SK-N-SH treated with all-trans-retinoic acid at 6 μM for 48 hours (cell line): ENCODE measurements around the gene POLR1E.

Experiments used
- ATAC-seq: fragments of 200-7000 bp; cut with Tn5 transposase; 3 replicates; pipeline ENCODE4 v1.9.1; 2020; ENCODE audit warnings: mild to moderate bottlenecking, moderate library complexity
- CSDC2 ChIP-seq: fragments of 250-450 bp; sonication (Bioruptor Pico); IDR thresholded peaks from 2 replicates; pipeline ENCODE4 v1.5.0; 2020; ENCODE audit warnings: mild to moderate bottlenecking, moderate library complexity
- CSRNP3 ChIP-seq: fragments of 250-450 bp; sonication (Bioruptor Pico); IDR thresholded peaks from 2 replicates; pipeline ENCODE4 v1.5.1; 2021; ENCODE audit warnings: mild to moderate bottlenecking, moderate library complexity
- GLIS3 ChIP-seq: fragments of 250-450 bp; sonication (Bioruptor Pico); IDR thresholded peaks from 2 replicates; pipeline ENCODE4 v1.5.0; 2020; ENCODE audit warnings: mild to moderate bottlenecking, moderate library complexity
- ISL1 ChIP-seq: fragments of 250-450 bp; sonication (Bioruptor Pico); IDR thresholded peaks from 2 replicates; pipeline ENCODE4 v2.1.2; 2022; ENCODE audit warnings: mild to moderate bottlenecking, moderate library complexity
- OSR1 ChIP-seq: fragments of 250-450 bp; sonication (Bioruptor Pico); IDR thresholded peaks from 2 replicates; pipeline ENCODE4 v1.8.0; 2022; ENCODE audit warnings: moderate library complexity, mild to moderate bottlenecking, inconsistent platforms
- POU6F1 ChIP-seq: fragments of 250-450 bp; sonication (Bioruptor Pico); IDR thresholded peaks from 2 replicates; pipeline ENCODE4 v1.8.0; 2021; ENCODE audit warnings: low read depth, mild to moderate bottlenecking, moderate library complexity, borderline replicate concordance
- PPARA ChIP-seq: fragments of 250-450 bp; sonication (Bioruptor Pico); IDR thresholded peaks from 2 replicates; pipeline ENCODE4 v1.5.0; 2020; ENCODE audit warnings: mild to moderate bottlenecking, borderline replicate concordance
- RARB ChIP-seq: fragments of 250-450 bp; sonication (Bioruptor Pico); IDR thresholded peaks from 2 replicates; pipeline ENCODE4 v1.8.0; 2021; ENCODE audit warnings: mild to moderate bottlenecking, moderate library complexity
- SNAI2 ChIP-seq: fragments of 250-450 bp; sonication (Bioruptor Pico); IDR thresholded peaks from 2 replicates; pipeline ENCODE4 v1.5.0; 2020; ENCODE audit warnings: mild to moderate bottlenecking, moderate library complexity
- TCF4 ChIP-seq: fragments of 250-450 bp; sonication (Bioruptor Pico); IDR thresholded peaks from 2 replicates; pipeline ENCODE4 v1.8.0; 2021; ENCODE audit warnings: mild to moderate bottlenecking, moderate library complexity, borderline replicate concordance
- TSHZ2 ChIP-seq: fragments of 250-450 bp; sonication (Bioruptor Pico); IDR thresholded peaks from 2 replicates; pipeline ENCODE4 v1.5.0; 2020; ENCODE audit warnings: mild to moderate bottlenecking, moderate library complexity
- ZC3H10 ChIP-seq: fragments of 250-450 bp; sonication (Bioruptor Pico); IDR thresholded peaks from 2 replicates; pipeline ENCODE4 v1.5.1; 2021; ENCODE audit warnings: mild to moderate bottlenecking, moderate library complexity
- ZFP30 ChIP-seq: fragments of 450-650 bp; formaldehyde crosslinking; IDR thresholded peaks from 2 replicates; pipeline ENCODE4 v1.5.0; 2022; ENCODE audit warnings: mild to moderate bottlenecking, moderate library complexity
- ZNF565 ChIP-seq: fragments of 450-650 bp; formaldehyde crosslinking; conservative IDR thresholded peaks from 2 replicates; pipeline ENCODE4 v1.5.0; 2020; ENCODE audit warnings: low read depth, mild to moderate bottlenecking, moderate library complexity
- ZNF70 ChIP-seq: fragments of 450-650 bp; formaldehyde crosslinking; IDR thresholded peaks from 2 replicates; pipeline ENCODE4 v1.5.0; 2020; ENCODE audit warnings: mild to moderate bottlenecking, moderate library complexity
- ZNF8 ChIP-seq: fragments of 450-650 bp; formaldehyde crosslinking; IDR thresholded peaks from 2 replicates; pipeline ENCODE4 v1.5.0; 2020; ENCODE audit warnings: mild to moderate bottlenecking, moderate library complexity

Gene POLR1E

GRCh38 chr9:37551888-37552287 is 66.1 kb downstream of the POLR1E start:
- no peak for ATAC-seq
- TF ChIP-seq PPARA (CRISPR knock-in tag) (no peak), SNAI2 (CRISPR knock-in tag) (no peak), TSHZ2 (no peak), ZC3H10 (no peak), ZNF70 (CRISPR knock-in tag) (no peak), OSR1 (CRISPR knock-in tag) (no peak), ZNF565 (CRISPR knock-in tag) (no peak), RARB (CRISPR knock-in tag) (no peak), ZFP30 (no peak), GLIS3 (CRISPR knock-in tag) (no peak), ZNF8 (CRISPR knock-in tag) (no peak), CSDC2 (no peak), ISL1 (CRISPR knock-in tag) (no peak), TCF4 (CRISPR knock-in tag) (no peak), CSRNP3 (CRISPR knock-in tag) (no peak), POU6F1 (CRISPR knock-in tag) (no peak)
